ENCODE measurements around the gene REXO1.

The REXO1 gene

DNA sequence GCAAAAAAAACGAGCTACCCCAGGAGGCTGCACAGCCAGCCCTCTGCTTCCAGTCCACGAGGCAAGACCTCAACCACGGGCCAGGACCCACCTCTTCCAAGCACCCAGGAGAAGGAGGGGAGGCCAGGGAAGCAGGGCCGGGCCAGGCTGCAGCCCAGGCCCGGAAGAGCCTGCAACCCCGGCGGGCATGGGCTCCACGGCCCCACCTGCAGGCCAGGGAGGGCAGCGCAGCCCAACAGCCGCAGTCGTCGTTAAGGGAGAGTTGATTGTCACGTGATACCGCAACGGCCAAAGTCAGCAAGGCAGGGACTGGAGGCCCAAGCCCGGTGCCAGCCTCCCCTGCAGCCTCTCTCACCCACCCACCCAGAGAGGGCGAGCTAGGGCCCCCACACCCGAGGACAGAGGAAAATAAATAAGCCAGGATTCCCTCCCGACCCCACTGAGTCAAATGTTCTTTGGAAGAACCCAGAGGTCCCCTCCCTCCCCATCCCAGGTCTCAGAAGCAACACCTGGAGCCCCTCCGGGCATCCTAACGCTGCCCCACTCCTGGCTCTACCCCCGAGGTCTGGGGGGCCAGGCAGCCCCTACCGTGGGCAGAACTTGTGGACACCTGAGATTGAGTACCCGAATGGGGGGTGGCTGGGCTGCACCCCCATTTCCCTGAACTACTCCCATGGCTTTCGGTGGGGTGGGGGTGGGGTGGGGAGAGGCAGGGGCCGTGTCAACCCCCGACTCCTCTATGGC is 5.2 kb upstream of the REXO1 start:
- Histone ChIP-seq H3K9ac (ENCODE audit: low read depth, low read length) (0 out of 2 replicates have a peak overlapping the region, but pooled peaks have one; percentile 7), H3K36me3 (ENCODE audit: insufficient read depth, low read length) (no peaks in the 10 kb centered on the region), H3K4me1 (ENCODE audit: insufficient read depth, low read length) (peaks cover 21% of the 10 kb centered on the region; the same call in 1 of the 2 replicates), H3K9me3 (ENCODE audit: control insufficient read depth, insufficient read depth, low read length) (no peaks in the 10 kb centered on the region)

DNA sequence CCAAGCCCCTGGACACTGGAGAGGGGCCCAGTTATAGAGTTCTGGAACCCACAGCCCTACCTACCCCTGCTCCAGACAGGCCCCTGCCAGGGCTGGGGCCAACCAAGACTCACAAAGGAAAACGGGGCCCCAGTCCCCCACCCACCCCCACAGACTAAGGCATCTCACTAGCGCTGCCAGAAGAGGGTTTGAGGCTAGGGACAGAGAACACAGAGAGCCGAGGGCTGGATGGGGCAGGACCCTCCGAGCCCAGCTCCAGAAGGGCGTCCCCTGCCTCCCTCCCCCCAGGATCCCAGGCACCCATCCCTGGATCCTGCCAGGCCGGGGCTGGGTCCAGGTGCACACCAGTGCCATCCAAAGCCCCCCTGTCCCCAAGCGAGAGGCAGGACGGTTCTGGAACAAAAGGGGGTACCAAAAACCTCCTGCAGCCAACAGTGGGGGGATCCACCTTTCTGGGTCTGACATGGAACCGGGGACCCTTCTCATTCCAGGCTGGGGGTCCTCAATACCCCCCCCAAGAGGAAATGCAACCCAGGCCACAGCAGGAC is 4.4 kb upstream of the REXO1 start:
- H3K9ac ChIP-seq (ENCODE audit: low read depth, low read length), result peak overlapping the region; percentile 7
- H3K4me1 ChIP-seq (ENCODE audit: insufficient read depth, low read length), result peaks cover 14% of the 10 kb centered on the region; the same call in 1 of the 2 replicates
- no peaks in the 10 kb centered on the region for H3K36me3 ChIP-seq (ENCODE audit: insufficient read depth, low read length)
- H3K9me3 ChIP-seq (ENCODE audit: control insufficient read depth, insufficient read depth, low read length), result no peaks in the 10 kb centered on the region

DNA sequence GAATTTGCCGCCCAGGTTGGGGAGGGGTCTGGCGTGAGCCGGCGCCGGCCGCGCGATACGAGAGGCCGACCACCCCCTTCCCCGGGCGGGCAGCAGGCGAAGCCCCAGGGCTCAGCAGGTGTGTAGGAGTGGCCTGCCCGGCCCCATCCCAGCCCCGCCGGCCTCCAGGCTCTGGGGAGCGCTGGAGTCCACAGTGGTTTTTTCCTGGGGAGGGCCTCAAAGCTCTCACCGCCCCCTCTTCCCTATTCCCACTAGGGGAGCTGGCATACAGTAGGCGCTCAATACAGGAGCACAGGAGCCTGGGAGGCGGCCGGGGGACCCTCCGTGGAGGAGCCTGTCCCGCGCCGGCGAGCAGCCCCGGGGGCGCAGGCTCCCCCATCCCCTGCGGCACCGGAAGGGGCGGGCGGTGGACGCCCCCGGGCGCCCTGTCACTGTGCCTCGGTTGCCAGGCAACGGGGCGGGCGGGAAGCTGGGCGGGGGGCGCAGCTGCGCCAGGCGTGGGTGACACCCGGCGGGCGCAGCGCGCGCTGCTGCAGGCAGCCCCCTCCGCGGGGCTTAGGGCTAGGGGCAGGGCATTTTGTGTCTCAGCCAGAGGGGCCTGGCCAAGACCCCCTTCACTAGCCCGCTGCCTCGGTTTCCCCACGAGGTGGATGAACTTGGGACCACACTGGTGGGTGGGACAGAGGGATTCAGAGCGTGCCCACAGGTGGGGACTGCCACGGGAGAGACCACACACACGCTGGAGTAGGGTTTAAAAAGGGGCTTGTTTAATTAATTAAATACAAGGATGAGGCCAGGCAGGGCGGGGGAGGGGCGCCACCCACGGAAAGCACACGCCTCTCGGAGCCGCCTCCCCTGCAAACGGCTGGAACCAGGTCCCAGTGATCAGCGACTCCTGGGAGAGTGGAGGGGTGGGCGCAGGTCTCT is 3.6 kb upstream of the REXO1 start:
- Histone ChIP-seq H3K36me3 (ENCODE audit: insufficient read depth, low read length) (no peaks in the 10 kb centered on the region), H3K9ac (ENCODE audit: low read depth, low read length) (peak overlapping the region; percentile 25; the same call in 1 of the 2 replicates), H3K4me1 (ENCODE audit: insufficient read depth, low read length) (peaks cover 12% of the 10 kb centered on the region; the same call in 1 of the 2 replicates), H3K9me3 (ENCODE audit: control insufficient read depth, insufficient read depth, low read length) (no peaks in the 10 kb centered on the region)

DNA sequence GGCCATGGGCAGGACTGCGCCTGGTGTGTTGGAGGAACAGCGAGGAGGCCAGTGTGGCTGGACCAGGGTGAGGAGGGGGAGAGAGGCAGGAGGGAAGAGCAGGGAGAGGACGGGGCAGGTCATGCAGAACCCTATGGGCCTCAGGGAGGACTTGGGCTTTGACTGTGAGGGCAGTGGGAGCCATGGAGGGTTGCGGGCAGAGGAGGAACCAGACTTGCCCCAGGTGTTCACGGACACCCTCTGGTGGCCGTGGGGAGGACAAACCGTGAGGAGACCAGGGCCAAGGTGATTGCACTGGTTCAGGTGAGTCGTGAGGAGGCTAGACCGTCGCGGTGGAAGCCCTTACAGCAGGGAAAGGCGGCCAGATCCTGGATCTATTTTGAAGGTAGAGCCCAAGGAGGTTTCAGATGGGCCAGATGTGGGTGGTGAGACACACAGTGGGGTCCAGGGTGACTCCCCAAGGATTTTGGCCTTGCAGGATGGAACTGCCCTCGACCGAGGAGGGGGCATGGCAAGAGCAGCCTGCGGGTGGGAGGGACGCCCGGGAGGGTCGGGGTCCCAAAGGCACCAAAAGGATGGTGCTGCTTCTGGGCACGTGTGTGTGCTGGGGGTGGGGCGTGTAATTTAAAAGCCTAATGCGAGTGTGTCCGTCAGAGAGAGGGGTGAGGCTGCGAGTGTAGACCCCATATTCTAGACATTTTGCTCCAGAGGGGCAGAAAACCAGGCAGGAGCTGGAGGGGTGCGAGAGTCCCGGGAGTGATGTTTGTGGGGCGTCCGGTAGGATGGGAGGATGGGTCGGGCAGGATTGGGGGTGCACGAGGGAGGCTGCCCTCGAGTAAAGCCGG is 2.7 kb upstream of the REXO1 start:
- peak overlapping the region; percentile 25; the same call in 1 of the 2 replicates for H3K9ac ChIP-seq (ENCODE audit: low read depth, low read length)
- H3K9me3 ChIP-seq (ENCODE audit: control insufficient read depth, insufficient read depth, low read length), result no peaks in the 10 kb centered on the region
- H3K4me1 ChIP-seq (ENCODE audit: insufficient read depth, low read length), result peaks cover 12% of the 10 kb centered on the region; the same call in 1 of the 2 replicates
- H3K36me3 ChIP-seq (ENCODE audit: insufficient read depth, low read length), result no peaks in the 10 kb centered on the region

DNA sequence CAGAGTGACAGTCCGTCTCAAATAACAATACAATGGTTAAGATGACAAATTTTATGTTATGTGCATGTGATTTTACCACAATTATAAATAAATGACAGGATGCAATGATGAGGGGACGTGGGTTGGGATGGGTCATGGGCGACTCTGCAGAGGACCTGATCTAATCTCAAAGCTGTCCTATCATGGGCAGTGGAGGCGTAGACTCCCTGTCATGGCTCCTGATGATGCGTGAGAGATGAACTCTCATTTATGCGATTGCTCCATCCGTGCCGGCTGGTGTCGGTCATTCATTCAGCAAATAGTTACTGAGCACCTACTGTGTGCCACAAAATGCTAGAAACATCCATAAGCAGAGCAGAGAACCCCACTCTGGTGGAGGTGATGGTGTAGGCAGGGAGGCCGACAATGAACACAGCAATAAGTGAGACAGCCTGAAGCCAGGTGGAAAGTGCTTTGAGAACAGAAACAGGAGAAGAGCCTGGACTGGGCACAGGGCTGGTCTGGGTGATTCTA is 1.7 kb upstream of the REXO1 start:
- Histone ChIP-seq H3K4me1 (ENCODE audit: insufficient read depth, low read length) (peaks cover 10% of the 10 kb centered on the region; the same call in 1 of the 2 replicates), H3K9me3 (ENCODE audit: control insufficient read depth, insufficient read depth, low read length) (no peaks in the 10 kb centered on the region), H3K9ac (ENCODE audit: low read depth, low read length) (no peak overlapping the region), H3K36me3 (ENCODE audit: insufficient read depth, low read length) (no peaks in the 10 kb centered on the region)

DNA sequence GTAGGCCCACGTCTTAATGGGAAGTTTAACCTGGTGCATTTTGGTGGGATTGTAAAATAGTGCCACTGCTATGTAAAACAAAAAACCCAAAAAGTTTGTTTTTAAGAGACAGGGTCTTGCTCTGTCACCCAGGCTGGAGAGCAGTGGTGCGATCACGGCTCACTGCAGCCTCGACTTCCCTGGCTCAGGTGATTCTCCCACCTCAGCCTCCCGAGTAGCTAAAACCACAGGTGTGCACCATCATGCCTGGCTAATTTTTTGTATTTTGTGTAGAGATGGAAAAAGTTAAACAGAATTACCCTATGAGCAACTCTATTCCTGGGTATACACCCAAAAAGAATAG is 820 bp upstream of the REXO1 start:
- Histone ChIP-seq H3K4me1 (ENCODE audit: insufficient read depth, low read length) (peaks cover 10% of the 10 kb centered on the region; the same call in 1 of the 2 replicates), H3K9me3 (ENCODE audit: control insufficient read depth, insufficient read depth, low read length) (no peaks in the 10 kb centered on the region)

DNA sequence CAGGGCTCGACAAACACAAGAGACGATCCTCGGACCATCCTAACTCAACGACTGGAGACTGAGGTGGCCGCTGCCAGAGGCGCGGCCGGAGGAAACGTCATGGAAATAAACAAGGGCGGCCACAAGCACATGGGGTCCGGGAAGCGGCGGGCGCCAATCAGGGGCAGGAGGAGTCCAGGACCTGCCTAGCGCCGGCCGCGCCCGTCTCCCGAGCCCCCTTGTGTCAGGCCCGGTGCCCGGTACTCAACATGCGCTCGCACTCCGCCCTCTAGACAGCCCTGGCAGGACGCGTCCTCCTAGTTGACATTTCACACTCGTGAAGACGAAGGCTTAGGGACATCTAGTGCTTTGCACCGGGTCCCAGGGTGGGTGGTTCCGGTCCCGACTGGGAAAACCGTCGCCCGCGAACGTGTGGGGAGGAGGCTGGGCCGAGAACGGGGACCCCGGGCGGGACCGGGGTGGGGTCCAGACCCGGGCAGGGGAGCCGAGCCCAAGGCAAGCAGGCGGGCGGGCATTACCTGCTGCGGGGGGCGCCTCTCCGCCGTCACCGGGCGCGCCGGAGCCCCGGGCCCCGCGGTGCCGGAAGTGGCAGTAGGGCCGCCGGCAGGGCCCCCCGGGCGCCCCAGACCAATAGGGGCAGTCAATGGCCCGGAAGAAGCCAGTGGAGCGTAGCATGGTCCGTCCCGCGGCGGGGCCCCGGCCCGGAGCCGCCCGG is 442 bp downstream of the REXO1 start:
- Histone ChIP-seq H3K4me1 (ENCODE audit: insufficient read depth, low read length) (peaks cover 3% of the 10 kb centered on the region; the same call in 1 of the 2 replicates), H3K36me3 (ENCODE audit: insufficient read depth, low read length) (no peaks in the 10 kb centered on the region), H3K9me3 (ENCODE audit: control insufficient read depth, insufficient read depth, low read length) (no peaks in the 10 kb centered on the region), H3K9ac (ENCODE audit: low read depth, low read length) (peak overlapping the region; percentile 96)

More for the DNA sequence above, 820 bp upstream of the REXO1 start:
- peak overlapping the region; percentile 96; the same call in 1 of the 2 replicates for H3K9ac ChIP-seq (ENCODE audit: low read depth, low read length)
- H3K36me3 ChIP-seq (ENCODE audit: insufficient read depth, low read length), result no peaks in the 10 kb centered on the region

DNA sequence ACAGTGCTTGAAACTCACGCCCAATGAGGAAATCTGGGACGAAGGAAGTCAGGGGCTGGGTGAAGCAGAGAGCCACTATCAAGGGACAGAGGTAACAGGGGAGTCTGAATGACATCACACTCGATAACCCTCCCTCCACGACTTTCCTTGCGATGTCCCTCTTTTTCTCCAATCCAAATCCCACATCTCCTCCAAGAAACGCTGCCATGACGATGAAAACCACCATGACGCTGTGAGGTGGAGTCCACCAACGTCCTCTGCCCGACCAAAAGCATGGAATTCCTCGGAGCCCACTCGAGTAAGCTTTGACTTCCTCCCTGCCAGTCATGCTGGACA is 967 bp downstream of the REXO1 start:
- H3K9ac ChIP-seq (ENCODE audit: low read depth, low read length), result peak overlapping the region; percentile 96
- no peaks in the 10 kb centered on the region for H3K4me1 ChIP-seq (ENCODE audit: insufficient read depth, low read length)
- no peaks in the 10 kb centered on the region for H3K36me3 ChIP-seq (ENCODE audit: insufficient read depth, low read length)
- no peaks in the 10 kb centered on the region for H3K9me3 ChIP-seq (ENCODE audit: control insufficient read depth, insufficient read depth, low read length)

DNA sequence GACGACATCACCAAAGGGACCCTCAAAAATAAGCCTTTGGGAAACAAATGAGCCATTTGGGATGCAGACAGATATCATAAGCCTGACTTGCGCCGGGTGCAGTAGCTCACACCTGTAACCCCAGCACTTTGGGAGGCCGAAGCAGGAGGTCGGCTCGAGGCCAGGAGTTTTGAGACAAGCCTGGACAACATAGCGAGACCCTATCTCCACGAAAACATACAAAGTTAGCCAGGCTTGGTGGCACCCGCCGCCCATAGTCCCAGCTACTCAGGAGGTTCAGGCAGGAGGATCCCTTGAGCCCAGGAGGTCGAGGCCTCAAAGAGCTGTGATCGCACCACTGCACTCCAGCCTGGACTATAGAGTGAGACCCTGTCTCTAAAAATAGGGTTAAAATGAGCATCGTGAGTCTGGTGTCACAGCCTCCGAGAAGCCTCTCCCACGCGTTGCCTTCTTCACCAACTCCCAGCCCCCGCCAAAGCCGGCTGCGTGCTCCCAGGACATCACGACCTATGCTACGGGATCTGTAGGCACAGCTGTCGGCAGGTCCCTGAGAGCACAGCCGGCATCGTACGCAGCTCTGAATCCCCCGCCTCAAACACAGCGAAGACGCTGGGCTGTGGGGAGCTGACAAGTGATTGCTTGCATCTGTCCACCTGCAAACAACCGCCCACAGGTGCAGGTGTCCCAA is 1.6 kb downstream of the REXO1 start:
- Histone ChIP-seq H3K36me3 (ENCODE audit: insufficient read depth, low read length) (no peaks in the 10 kb centered on the region), H3K4me1 (ENCODE audit: insufficient read depth, low read length) (no peaks in the 10 kb centered on the region), H3K9ac (ENCODE audit: low read depth, low read length) (peak overlapping the region; percentile 96; the same call in 1 of the 2 replicates), H3K9me3 (ENCODE audit: control insufficient read depth, insufficient read depth, low read length) (no peaks in the 10 kb centered on the region)

DNA sequence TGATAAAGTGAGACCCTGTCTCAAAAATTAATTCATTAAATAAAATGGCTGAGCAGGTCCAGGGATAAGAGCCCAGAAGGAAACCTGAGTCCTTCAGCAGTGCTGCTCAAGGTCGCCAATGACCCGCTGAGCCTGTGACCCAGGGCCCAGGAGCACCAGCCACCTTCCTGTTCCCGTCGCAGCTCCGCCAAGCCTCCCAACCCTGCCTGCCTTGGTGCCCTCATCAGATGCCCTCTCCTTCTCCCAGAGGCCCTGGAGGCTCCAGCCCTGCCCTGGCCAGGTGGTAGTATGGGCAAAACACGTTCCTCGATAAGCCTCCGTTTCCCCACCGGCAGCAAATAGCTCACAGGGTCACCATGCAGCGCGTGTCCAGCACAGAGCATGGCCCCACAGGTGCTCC is 2.6 kb downstream of the REXO1 start:
- H3K9ac ChIP-seq (ENCODE audit: low read depth, low read length), result no peak overlapping the region
- no peaks in the 10 kb centered on the region for H3K4me1 ChIP-seq (ENCODE audit: insufficient read depth, low read length)
- H3K9me3 ChIP-seq (ENCODE audit: control insufficient read depth, insufficient read depth, low read length), result no peaks in the 10 kb centered on the region
- no peaks in the 10 kb centered on the region for H3K36me3 ChIP-seq (ENCODE audit: insufficient read depth, low read length)

DNA sequence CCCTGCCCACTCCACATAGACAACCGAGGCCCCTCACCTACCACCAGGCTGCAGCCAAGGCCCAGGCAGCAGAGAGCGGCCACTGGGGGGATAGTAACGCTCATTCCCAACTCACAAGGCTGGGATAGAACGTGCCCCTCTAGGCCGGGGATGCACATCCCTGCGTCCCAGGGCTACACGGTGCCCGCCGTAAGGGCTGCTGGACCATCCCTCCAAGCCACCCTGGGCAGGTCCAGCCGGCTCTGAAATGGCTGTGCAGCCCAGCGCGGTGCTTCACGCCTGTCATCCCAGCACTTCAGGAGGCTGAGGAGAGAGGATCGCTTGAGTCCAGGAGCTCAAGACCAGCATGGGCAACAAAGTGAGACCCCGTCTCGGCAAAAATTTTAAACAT is 3.2 kb downstream of the REXO1 start:
- H3K9ac ChIP-seq (ENCODE audit: low read depth, low read length), result no peak overlapping the region
- no peaks in the 10 kb centered on the region for H3K36me3 ChIP-seq (ENCODE audit: insufficient read depth, low read length)
- H3K9me3 ChIP-seq (ENCODE audit: control insufficient read depth, insufficient read depth, low read length), result no peaks in the 10 kb centered on the region
- no peaks in the 10 kb centered on the region for H3K4me1 ChIP-seq (ENCODE audit: insufficient read depth, low read length)

DNA sequence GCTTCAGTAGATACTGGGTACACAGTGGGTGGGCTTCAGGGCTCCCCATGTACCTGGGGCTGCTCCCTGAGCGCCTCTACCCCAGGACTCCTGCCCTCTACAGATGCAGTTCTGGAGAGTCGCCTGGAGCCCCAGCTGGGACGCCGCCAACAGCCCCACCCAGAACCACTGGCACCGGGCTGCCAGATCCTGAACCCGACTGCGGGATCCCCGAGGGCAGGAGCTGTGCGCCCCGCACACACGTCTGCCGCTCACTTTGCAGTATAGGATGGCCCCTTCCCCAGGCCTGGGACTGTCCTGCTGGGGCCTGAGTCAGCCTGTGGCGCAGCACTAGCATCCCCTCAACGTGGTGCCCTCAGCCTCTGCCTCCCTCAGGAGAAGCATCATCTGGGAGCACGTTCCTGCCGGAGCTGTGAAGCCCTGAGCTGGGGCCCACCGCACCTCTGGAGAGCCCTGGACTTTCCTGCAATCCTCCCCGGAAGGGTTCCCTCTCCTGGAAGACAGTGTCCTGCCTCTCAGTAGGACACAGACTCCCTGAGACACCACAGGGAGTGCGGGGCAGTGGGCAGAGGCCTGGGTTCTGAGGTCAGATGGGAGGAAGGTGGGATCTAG is 3.7 kb downstream of the REXO1 start:
- Histone ChIP-seq H3K36me3 (ENCODE audit: insufficient read depth, low read length) (no peaks in the 10 kb centered on the region), H3K9ac (ENCODE audit: low read depth, low read length) (no peak overlapping the region), H3K4me1 (ENCODE audit: insufficient read depth, low read length) (no peaks in the 10 kb centered on the region), H3K9me3 (ENCODE audit: control insufficient read depth, insufficient read depth, low read length) (no peaks in the 10 kb centered on the region)

All from ES-I3 (cell line).